HG03103 (cell line): ENCODE measurements around the gene FAM177B.
A peak's percentile ranks its signal among the peaks of the same experiment; 100 is the strongest.
"Not testable (repeated sequence)": the region's sequence is repeated elsewhere in the genome, so short reads cannot be mapped to it uniquely, and the experiment has no call there.

ENCODE experiments used
- ATAC-seq: cut with Tn5 transposase; IDR thresholded peaks from one replicate; pipeline ENCODE4 v1.9.1; 2021; ENCODE audit warnings: low read depth; ENCODE audit not compliant: unreplicated experiment

Gene FAM177B

GRCh38 chr1:222739465-222739864 is 2.5 kb downstream of the FAM177B start:
- no peak for ATAC-seq

GRCh38 chr1:222739929-222740328 is 2.9 kb downstream of the FAM177B start:
- no peak for ATAC-seq

- not testable (repeated sequence) for ATAC-seq
These were observed 4.8 kb downstream of the FAM177B start for GRCh38 chr1:222741630-222742457.

- no peak for ATAC-seq
These were observed 12.9 kb downstream of the FAM177B start for GRCh38 chr1:222749927-222750326.

GRCh38 chr1:222750651-222751050 is 13.6 kb downstream of the FAM177B start:
- ATAC-seq = peak; percentile 90

- no peak for ATAC-seq
These were observed 14.3 kb downstream of the FAM177B start for GRCh38 chr1:222751255-222751654.

- ATAC-seq = no peak
These were observed 17.6 kb downstream of the FAM177B start for GRCh38 chr1:222754366-222755139.

- ATAC-seq = no peak
These were observed 20.8 kb downstream of the FAM177B start for GRCh38 chr1:222757646-222758268.

- ATAC-seq = no peak
These were observed 22.5 kb downstream of the FAM177B start for GRCh38 chr1:222759451-222760035.

GRCh38 chr1:222761083-222761482 is 24.1 kb downstream of the FAM177B start:
- ATAC-seq = no peak

- ATAC-seq = not testable (repeated sequence)
These were observed 25.2 kb downstream of the FAM177B start for GRCh38 chr1:222762178-222762577.

GRCh38 chr1:222767152-222767571 is 30.2 kb downstream of the FAM177B start:
- no peak for ATAC-seq

GRCh38 chr1:222768592-222768991 is 31.6 kb downstream of the FAM177B start:
- no peak for ATAC-seq

- ATAC-seq = no peak
These were observed 32.2 kb downstream of the FAM177B start for GRCh38 chr1:222769181-222769580.

GRCh38 chr1:222769971-222770620 is 33.1 kb downstream of the FAM177B start:
- no peak for ATAC-seq

- peak; percentile 65 for ATAC-seq
These were observed 36.0 kb downstream of the FAM177B start for GRCh38 chr1:222772996-222773379.

GRCh38 chr1:222777463-222777862 is 40.5 kb downstream of the FAM177B start:
- ATAC-seq = no peak

- ATAC-seq = no peak
These were observed 41.0 kb downstream of the FAM177B start for GRCh38 chr1:222777977-222778376.

- no peak for ATAC-seq
These were observed 44.2 kb downstream of the FAM177B start for GRCh38 chr1:222781251-222781650.

- ATAC-seq = no peak
These were observed 46.0 kb downstream of the FAM177B start for GRCh38 chr1:222783051-222783450.
